NCI-H748 treated with DMSO at 0.1 percent for 48 hours (cell line): ENCODE data around the gene BARHL2.

Experiments used
- DNase-seq: peaks from one replicate; lab custom pipeline; 2025; lab: John Stamatoyannopoulos, UW

Gene BARHL2

DNA sequence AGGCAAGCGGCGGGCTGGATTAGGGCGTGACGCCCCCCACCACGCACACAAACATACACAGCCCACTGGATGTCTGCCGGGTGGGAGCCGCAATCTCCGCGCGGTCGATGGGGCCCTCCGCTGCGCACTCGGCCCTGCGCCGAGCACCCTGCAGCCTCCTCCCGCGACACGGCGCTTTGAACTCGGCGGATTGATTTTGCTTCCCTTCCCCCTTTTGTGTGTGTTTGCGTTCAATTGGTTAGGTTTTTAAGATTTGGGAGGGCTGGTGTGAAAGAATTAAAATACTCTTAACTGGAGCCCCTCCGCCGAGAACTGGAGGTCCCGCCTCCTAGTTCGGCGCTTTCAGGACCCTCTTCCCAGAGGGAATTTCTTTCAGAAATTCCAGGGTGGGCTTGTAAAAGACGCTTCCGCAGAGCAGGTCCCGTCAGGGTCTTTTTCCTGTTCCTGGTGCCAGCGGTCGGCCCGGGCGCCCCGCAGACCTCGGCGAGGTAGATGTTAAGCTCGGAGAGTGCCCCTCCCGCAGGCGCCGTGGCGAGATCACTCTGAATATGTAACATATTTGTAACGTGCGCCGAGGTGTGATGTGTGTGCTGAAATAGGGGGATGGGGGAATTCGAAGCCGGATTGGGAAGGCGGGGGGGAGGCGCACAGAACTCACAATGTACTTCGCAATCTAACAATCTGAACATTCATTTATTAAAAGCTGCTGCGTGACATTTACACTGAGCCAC, 8.0 kb upstream of the BARHL2 start:
- no peak for DNase-seq

DNA sequence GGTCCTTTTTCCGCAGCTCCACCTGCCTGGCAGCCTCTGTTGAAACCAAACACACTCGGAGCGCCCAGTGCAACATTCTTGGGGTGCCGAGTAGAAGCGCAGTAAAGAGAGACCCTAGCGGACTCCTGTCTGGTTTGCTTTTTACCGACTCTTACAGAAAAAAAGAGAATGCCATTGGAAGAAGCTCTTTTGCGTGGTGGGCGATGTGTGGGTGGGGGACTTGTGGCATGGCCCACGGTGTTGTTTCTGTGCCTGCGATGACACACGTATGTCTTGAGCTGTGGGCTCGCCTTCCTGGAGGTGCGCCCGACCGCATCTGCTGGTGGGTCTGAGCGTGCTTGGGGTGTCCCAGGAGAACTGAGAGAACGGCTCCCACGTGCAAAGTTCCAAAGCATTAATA, 7.3 kb upstream of the BARHL2 start:
- no peak for DNase-seq

DNA sequence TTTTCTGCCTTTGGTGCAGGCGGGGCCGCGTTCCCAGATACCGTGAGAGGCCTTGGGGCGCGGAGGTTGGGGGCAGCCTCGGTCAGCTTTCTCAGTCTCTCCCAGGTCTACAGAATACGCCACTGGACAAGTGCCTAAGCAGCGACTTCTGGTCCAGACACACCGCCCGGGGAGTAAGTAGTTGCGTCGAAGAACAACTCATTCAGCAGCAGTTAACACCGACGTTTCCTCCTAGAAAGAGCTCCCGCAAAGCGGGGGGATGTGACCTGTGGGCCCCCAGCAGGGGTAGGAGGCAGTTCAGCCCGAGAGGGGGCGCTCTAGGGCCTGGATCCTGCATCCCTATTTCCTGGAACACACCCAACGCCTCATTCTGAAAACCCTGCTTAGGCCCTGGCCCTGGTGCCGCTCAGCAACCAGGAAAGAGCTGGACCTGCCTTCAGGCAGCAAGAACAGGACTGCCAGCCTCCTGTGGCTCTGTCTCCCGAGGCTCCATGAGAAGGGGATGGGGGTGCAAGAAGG, 6.5 kb upstream of the BARHL2 start:
- DNase-seq: no peak

DNA sequence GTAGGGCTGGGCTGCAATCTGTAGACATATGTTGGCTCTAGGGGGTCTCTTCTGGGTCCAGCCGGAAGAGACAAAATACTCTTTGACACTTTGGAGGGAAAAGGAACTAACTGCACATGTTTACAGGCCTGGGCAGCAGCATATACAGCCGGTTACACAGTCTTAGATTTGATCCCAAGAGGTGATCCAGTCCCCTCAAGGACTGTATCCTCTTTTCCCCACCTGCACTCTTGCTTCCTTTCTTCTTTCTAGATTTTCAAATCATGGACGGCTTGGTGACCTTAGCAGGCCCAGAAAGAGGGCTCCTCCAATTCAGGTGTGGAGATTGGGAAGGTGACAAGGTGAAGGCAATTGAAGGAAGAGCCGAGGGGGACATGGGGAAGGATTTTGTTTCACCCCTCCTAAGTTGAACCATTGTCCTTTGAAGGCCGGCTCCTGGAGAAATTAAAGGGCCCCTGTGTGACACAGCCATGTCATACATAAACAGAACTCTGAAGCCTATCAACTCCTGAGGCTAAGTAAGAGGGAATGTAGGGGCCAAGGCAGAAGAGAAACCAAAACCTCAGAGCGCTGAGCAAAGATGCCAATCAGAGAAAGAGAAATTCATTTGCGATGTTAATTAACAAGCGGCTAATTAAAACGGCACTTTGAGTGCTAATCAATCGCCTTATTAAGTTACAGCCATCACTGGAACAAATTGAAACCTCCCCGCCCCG, 5.9 kb upstream of the BARHL2 start:
- no peak for DNase-seq

DNA sequence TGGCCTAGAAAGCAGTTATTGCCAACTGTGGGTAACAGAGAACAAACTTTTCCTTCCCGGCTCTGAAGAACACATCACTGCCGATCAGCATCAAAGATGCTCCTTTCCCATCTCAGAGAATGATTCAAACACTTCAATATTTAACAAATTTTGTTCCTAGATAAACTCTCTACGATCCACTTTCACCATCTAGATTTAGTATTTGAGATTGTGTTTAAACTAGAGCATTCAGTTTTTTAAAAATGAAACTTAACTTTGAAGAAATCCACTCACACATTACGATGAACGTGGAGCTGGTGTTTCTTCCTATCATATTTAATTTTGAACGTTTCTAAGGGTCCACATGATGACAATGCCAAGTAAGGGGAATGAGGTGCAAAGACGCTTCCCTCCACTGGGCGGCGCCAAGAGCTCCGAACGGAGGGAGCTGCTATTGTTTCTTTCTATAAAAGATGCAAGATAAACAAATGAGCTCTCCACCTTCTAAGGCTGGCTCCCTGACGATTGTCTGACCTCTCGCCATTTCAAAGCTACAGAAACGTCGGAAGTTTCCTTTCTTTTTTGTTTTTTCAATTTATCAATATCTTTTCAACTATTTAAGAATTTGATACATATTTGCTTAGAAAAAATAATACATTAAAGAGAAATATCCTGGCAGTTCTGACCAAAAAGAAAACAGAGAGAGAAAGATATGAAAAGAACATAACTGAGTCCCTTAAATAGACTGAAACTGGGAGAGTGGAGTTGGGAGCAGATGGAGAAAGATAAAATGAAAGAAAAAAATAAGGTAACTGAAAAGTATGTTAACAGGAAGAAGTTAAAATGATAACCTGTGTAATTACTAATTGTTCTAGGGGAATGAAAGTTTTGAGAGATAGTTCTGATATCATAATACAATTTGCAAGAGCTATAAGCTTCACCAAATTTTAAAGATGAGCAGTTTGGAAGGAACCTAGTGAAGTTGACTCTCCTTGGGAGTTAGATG, 4.4 kb upstream of the BARHL2 start:
- DNase-seq: peak; percentile 76

DNA sequence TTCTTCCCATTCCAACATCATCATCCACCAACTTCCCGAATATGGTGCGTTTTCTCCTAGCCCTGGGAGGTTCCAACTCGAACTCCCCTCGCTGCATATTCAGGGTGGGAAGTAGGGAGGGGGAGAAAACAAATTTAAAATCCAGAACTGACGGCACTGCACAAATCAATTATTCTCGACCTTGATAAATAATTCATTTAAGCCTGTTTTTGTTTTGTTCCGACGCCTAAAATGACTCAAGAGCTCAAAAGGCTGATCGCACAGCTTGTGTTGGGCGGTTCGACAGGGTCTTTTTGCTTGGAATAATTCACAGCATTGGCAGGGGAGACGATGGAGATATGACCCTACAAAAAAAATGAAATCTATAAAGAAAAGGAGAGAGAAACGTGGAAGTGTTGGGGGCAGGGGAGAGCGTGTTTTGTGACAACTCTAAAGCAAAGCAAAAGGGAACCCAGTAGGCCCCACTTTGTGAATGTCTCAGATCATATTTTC, 3.1 kb upstream of the BARHL2 start:
- DNase-seq: no peak

DNA sequence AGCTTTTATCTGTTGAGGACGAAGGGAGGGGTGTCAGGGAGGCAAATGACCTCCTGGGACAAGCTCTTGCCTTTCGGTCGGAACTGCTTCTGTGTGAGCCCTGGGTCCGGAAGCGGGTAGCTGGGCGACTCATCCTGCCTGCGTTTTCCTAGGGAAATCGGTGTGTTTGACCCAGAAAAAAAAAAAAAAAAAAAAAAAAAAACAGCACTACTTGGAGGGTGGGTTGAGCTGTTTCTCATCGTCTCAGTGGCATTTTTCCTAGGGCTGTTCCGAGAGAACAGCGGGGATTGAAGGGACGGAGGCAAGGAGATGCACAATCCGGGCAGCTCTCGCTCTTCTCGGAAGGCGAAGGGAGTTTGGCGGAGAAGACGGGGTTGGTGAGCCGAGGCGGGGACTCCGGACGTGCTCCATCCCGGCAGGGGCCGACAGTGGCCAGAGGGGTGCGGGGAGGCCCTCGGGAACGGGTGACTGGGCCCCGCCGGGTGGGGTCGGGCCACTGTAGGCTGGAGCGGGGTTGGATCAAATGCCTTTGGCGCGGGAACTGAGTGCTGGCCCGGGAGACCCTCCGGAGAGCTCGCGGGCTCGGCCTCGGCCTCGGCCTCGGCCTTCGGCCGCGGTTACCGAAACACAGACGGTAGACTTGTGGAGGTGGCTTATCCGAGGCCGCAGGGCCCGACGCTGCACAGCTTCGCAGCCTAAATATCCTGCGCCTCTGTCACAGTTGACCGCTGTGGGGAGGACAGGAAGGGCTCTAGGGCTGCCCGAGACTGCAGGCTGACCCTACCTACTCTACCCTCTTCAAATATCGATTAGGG, 2.4 kb upstream of the BARHL2 start:
- no peak for DNase-seq

DNA sequence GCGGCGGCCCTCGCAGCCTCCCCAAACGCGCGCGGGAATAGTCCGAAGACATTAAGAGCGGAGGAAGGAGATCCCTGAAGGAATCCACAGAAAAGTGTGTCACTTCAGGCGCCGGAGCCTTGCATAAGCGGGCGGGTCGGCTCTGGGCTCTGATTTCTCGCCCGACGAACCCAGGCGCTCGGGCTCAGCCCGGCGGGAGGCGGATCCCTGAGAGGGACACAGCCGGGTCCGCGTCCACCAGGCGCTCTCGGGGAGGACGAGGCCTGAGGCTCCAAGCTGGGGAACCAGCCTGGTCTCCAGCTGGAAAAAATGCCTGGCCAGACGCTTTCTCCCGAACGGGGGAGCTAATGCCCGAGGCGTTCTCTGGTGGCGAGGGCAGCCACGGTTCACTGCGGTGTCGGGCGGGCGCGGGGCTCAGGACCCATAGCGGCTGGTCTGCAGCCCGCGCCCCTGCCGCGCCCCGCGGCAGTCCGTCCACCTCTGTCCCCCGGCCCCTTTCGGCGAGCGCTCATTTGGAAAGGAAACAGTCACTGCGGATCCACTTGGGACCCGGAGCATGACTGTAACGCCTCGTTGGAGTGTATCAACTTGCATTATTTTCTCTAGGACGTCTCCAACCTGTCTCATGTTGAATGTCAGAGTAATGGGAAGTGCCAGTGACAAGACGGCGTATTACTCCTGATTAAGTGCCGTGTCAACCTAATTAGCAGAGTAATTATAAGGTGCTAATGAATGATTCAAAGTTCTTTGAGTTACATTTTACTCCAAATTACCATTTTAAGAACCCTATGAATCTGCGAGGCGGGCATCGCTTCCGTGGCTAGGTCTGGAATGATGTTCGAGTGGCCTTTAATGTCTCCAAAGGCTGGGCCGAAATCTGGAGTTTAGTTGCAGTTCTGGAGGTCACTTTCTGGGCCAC, 1.6 kb upstream of the BARHL2 start:
- DNase-seq: no peak

DNA sequence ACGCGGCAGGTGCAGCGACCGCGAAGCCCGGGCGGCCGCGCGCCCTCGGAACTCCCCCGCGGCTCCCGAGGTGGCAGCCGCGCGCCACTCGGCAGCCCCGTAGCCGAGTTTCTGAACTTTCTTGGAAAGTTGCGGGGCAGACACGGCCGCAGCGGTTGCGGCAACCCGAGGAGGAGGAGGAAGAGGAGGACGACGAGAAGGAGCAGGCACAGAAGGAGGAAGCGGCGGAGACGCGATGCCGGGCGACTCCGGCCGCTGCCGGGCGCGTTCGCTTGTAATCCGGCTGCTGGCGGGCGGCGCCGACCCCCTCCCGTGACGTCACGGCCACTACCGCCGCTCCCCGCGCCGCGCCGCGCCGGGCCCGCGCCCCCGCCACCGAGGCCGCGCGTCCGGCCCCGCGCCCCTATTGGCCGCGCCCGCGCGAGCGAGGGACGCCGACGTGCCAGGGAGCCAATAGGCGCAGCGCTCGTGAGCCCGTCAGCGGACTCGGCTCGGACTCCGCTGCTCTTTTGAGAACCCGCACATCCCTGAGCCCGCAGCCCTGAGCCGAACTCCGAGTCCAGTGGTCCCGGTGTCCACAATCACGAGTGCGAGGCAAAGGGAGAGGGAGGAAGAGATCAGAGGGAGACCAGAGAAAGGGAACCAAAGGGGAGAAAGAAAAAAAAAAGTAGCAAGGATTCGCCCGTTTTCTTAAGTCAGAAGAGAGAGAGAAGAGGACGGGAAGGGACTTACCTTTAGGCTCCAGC, 736 bp upstream of the BARHL2 start:
- peak; percentile 43 for DNase-seq

DNA sequence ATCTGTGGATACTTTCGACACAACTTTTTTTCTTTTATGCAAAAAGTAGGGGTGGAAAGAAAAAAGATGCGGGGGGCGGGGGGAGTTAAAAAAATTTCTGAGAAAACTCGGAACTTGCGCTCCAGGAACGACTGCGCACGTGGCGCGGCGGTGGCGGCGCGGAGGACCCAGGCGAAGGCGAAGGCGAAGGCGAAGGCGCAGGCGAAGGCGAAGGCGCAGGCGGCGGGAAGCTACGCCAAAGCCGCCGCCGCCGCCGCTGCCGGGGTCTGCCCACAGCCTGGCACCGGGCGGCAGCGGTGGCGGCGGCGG, 208 bp upstream of the BARHL2 start:
- DNase-seq: no peak

DNA sequence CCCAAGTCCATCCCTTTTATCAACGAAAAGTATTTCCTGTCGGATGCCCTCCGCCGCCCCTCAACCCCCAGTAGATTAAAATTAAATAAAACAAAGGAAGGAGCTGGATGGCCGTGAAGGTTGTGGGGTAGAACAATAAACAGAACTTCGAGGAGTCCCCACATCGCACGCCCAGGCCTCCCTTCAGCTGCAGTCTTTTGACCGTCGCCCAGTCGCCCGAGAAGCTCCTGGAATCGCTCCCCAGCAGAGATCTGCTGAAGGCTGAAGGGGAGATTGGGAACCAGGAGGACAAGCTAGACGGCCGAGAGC, 905 bp downstream of the BARHL2 start:
- no peak for DNase-seq

DNA sequence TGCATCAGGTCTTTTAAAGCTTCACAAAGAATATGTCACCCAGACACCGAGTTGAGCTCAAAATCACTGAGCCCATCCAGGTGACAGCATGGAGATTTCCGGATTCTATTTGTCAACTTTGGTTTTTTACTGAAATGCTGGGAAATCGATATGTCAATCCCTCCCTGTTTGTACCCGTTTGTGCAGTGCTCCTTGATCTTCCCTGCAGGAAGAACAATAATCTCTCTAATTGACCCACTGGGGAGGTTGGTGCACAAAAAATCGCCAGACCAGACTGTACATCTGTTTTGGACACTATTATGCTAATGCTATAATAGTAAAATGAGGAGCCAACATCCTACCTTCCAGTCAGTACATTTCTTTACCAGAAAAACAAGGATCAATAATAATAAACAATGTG, 1.8 kb downstream of the BARHL2 start:
- no peak for DNase-seq

DNA sequence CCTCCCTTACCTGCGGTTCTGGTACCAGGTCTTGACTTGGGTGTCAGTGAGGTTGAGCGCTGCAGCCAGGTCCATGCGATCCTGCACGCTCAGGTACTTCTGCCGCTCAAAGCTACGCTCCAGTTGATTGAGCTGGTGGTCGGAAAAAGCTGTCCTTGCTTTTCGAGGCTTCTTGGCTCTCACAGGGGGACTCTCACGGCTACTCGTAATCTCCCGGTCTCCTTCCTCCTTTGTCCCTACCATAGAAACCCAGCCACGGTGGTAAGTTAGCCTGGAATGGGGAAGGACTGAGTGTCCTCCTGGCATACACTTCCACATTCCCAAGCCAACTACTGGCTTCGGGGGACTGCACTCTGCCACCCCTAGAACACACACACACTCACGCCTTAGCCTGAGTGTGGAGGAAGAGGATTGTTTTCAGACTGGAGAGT, 2.6 kb downstream of the BARHL2 start:
- no peak for DNase-seq

DNA sequence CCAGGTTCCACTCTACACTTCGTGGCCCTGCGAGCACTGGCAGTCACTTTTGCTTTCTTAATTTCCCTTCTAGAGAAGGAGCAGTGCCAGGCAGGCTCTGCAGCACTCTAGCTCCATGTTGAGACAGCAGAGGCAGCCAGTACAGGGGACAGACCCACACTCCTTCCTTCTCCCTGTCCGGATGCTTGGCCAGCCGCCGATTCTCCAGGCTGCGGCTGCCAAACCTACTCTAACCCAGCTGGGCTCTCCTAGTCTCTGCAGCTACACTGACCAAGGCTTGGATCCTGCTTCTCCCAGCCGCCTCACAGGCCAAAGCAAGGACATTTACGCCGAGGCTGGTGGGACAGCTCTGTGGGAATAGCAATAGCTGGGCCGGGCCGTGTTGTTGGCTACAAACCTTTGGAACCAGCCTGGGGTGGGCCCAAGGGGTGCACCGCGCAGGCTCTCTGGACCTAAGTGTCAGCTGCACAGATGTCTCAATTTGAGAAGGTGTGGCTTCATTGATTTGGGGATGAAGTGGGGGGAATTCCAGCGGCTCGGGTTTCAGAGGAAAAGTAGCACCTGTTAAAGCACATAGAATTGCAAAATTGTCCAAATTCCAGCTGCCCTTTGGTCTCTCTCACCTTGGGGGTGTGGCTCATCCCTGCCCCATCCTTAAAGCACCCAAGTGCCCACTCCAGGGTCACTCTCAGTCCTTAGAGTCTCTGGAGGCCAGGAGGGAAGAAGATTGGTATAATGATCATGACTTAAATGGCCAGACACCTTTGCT, 3.2 kb downstream of the BARHL2 start:
- no peak for DNase-seq

DNA sequence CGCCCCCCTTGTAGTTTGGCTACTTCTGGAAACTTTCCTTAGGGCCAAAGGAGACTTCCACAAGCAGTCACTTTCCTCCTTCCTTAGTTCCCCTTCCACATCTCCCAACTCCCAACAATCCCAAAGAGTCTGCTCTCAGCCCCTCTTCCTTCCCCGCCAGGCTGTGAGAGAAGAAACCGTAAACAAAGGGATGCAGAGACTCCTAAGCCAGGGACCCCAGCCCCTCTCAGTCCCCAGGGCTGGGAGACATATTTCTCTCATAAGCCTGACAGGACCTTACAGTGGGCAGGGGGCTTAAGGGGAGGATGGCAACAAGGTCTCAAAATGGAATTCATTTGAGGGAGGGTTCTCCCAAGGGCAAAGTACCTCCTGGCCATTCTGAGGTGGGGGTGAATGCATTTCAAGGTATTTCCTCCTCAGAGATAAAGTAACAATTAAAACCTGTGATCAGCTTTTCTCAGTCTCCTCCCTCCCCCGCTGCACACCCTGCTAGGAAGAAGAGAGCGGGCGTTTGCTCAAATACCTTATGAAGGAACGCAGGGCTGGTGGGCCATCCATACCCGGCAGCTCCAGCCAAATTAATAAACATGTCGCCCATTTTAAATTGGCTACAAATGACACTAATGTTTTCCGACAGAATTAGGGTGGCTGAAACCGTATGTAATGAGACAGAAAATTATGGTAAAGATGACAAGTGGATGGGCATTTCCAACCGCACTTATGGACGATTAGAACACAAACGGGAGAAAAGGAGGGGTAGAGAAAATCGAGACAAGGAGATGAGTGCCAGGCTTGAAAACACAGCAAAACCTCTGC, 4.0 kb downstream of the BARHL2 start:
- no peak for DNase-seq

DNA sequence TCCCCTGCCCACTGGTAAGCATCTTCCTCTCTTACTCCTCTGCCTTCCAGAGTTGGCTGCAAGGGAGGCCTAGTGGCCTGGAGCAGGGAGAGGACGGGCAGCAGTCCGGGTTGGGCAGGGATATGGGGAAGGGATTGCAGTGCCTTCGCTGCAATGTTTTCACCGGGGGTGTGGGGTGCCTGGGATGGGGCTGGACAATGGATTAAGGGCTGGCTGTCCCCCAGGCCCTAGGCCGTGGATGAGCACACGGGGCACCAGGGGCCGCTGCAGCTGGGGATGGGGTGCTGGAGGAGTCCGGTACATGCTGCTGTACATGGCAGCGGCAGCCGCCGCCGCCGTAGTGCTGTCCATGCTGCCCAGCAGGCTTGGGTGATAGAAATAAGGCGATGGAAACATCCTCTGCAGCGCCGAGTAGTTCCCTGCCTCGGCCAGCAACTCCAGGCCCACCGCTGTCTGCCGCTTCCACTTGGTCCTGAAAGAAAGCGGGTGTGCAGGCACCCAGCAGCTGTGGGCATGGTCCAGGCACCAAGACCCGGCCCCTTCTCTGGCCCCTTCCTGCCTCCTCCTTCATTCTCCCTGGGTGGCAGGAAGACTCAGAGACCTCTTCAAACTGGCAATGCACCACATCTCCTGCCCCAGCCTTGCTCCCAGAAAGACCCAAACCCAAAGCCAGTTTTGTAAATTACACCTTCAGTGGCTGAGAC, 4.8 kb downstream of the BARHL2 start:
- DNase-seq: no peak

DNA sequence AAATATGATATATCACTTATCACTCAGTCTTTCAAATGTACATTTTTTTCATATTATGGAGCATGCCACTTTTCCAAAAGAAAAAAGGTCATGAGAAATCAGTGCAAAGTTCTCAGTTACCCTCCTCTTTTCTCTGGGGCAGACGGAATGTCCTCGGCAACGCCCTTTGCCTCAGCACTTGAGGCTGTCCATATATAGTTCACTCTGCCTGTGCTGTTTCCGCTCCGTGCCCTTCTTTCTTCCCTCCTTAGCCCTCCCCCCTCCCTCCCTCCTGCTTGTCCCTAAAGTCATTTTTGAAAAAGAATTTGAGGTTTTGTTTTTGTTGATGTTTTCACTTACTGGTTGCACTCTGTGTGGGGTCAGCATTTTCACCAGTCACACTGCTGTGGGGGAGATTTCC, 5.4 kb downstream of the BARHL2 start:
- DNase-seq: no peak
